ENCODE data around the gene ELAVL2.

DNA sequence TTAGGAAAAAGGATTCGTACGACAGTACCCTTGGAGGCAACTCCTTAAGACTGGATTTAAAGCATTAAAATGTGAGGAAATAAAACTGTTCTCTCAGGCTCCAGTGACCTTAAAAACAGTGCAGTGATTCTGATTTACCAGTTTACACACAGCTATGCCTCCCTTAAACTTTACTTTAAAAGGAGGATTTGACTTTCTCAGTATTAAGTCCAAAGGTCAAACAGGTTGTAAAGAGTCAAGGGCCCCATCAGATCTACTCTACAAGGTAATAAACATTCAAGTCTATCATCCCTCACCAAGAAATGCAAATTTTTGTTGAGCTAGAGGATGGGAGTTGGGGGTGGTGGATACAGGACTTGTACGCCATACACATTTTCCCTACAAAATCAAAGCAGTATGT lies 75.2 kb downstream of the ELAVL2 start:
- no peak for TF ChIP-seq CTCF (IDR thresholded peaks at IDR 0.05)
- no peak for TF ChIP-seq POLR2A (IDR thresholded peaks at IDR 0.05)
- TF ChIP-seq EP300 (IDR thresholded peaks at IDR 0.05), result no peak

Data from tibial nerve (tissue), 4 donors.